GM23248 (cell line): Measurements from ENCODE around the gene NRSN2. TPM values are rescaled to one million over a fixed set of nuclear protein-coding genes. Genes with fewer than 3 reads are reported as not detected.
A peak's percentile ranks its signal among the peaks of the same experiment; 100 is the strongest.
"Not testable (repeated sequence)": the region's sequence is repeated elsewhere in the genome, so short reads cannot be mapped to it uniquely, and the experiment has no call there.

Experiments used
- DNase-seq: peaks from one replicate; pipeline ENCODE4 v3.0.0-alpha.2; 2015
- H2AFZ ChIP-seq: fragments of 200-600 bp; sonication (generic); 2 replicates; pipeline ENCODE4 v1.6.1; 2016; ENCODE audit warnings: antibody characterized with exemption
- H3F3A ChIP-seq: fragments of 200-600 bp; sonication (generic); 2 replicates; pipeline ENCODE4 v1.6.1; 2016; ENCODE audit warnings: mild to moderate bottlenecking, antibody characterized with exemption, mixed run types; ENCODE audit not compliant: insufficient read depth
- H3K27ac ChIP-seq: fragments of 200-600 bp; sonication (generic); 2 replicates; pipeline ENCODE4 v1.5.1; 2016; ENCODE audit warnings: mild to moderate bottlenecking
- H3K27me3 ChIP-seq: fragments of 200-600 bp; sonication (generic); replicated peaks from 2 replicates; pipeline ENCODE4 v1.6.1; 2016; ENCODE audit warnings: mild to moderate bottlenecking; ENCODE audit not compliant: insufficient read depth
- H3K36me3 ChIP-seq: fragments of 200-600 bp; sonication (generic); 2 replicates; pipeline ENCODE4 v1.6.1; 2016; ENCODE audit warnings: low read depth, mild to moderate bottlenecking
- H3K4me1 ChIP-seq: fragments of 200-600 bp; sonication (generic); 2 replicates; pipeline ENCODE4 v1.6.1; 2016; ENCODE audit warnings: mild to moderate bottlenecking; ENCODE audit not compliant: insufficient read depth
- H3K4me2 ChIP-seq: fragments of 200-600 bp; sonication (generic); one replicate; pipeline ENCODE4 v1.6.1; 2016; ENCODE audit warnings: mild to moderate bottlenecking; ENCODE audit not compliant: unreplicated experiment
- H3K4me3 ChIP-seq: fragments of 200-600 bp; sonication (generic); 2 replicates; pipeline ENCODE4 v1.5.1; 2016; ENCODE audit warnings: mild to moderate bottlenecking
- H3K79me2 ChIP-seq: fragments of 200-600 bp; sonication (generic); 2 replicates; pipeline ENCODE4 v1.6.1; 2016; ENCODE audit warnings: mild to moderate bottlenecking; ENCODE audit not compliant: insufficient read depth
- H3K9ac ChIP-seq: fragments of 200-600 bp; sonication (generic); 2 replicates; pipeline ENCODE4 v1.6.1; 2016; ENCODE audit warnings: mild to moderate bottlenecking
- H3K9me2 ChIP-seq: fragments of 200-600 bp; sonication (generic); 2 replicates; pipeline ENCODE4 v1.6.1; 2016; ENCODE audit warnings: mixed run types, mild to moderate bottlenecking, moderate library complexity; ENCODE audit not compliant: insufficient read depth
- H3K9me3 ChIP-seq: fragments of 200-600 bp; sonication (generic); one replicate; pipeline ENCODE4 v1.6.1; 2017; ENCODE audit warnings: low read depth
- H4K20me1 ChIP-seq: fragments of 200-600 bp; sonication (generic); 2 replicates; pipeline ENCODE4 v1.6.0; 2016; ENCODE audit not compliant: insufficient read depth
- EZH2 ChIP-seq: fragments of 200-600 bp; sonication (generic); IDR thresholded peaks from 2 replicates; pipeline ENCODE4 v1.6.1; 2018; ENCODE audit warnings: antibody characterized with exemption, mild to moderate bottlenecking; ENCODE audit not compliant: insufficient read depth, poor library complexity, severe bottlenecking
- EZH2phosphoT487 ChIP-seq: fragments of 200-600 bp; sonication (generic); IDR thresholded peaks from 2 replicates; pipeline ENCODE4 v1.6.1; 2018; ENCODE audit warnings: antibody characterized with exemption, moderate library complexity, mild to moderate bottlenecking, low read depth; ENCODE audit not compliant: insufficient read depth
- WGBS, 2 experiments: methylation state at CpG; one replicate each; pipeline ENCODE4 v1.1.6; 2015 to 2017; ENCODE audit warnings: low lambda C conversion rate in 2 of 2, low coverage in 1 of 2; ENCODE audit errors: missing lambda C conversion rate in 2 of 2; 5-methylcytosine and 5-hydroxymethylcytosine counted together
- in situ Hi-C: fragments of 300-500 bp; cut with MboI; formaldehyde crosslinking; loops from 2 replicates; pipeline ENCODE4 v1.15.0; 2020
- polyA plus RNA-seq: library from polyadenylated mRNA; unstranded; fragments of >200 nt; fragmentation: Nextera tagmentation; extraction: Ambion mirVana; gene quantifications from 2 replicates; pipeline ENCODE4 v1.2.1, GENCODE V29; 2016
- total RNA-seq: library from RNA; depleted of rRNA; stranded (reverse); fragments of >200 nt; shearing (Covaris generic); gene quantifications from 2 replicates; pipeline ENCODE4 v1.2.3, GENCODE V29; 2014

NRSN2 gene
- total and polyA plus RNA-seq, 2 experiments from 2014 or later: 76.7 to 76.8 TPM

- Histone ChIP-seq H3K36me3 (peaks cover 5% of the 10 kb centered on the region; the same call in 1 of the 2 replicates), H3K9me2 (no peaks in the 10 kb centered on the region), H3K4me3 (peak overlapping the region; percentile 86), H3K27me3 (no peaks in the 10 kb centered on the region), H3K4me2 (peak overlapping the region; percentile 86), H3K4me1 (no peaks in the 10 kb centered on the region), H3K9me3 (no peaks in the 10 kb centered on the region), H3K9ac (peak overlapping the region; percentile 87), H3K27ac (peak overlapping the region; percentile 84), H2AFZ (peak overlapping the region; percentile 92), H3F3A (peaks cover 6% of the 10 kb centered on the region), H3K79me2 (peaks cover 8% of the 10 kb centered on the region), H4K20me1 (no peaks in the 10 kb centered on the region)
- peak; percentile 97 for DNase-seq
- in situ Hi-C loops: no loop called here
- TF ChIP-seq EZH2phosphoT487: no peak
- no peak for TF ChIP-seq EZH2
- WGBS, 2 experiments: 0 to 6% methylated on average over 31 to 61 of the region's 61 CpGs
Observed at GRCh38 chr20:347640-348484, 951 bp downstream of the NRSN2 start.

GRCh38 chr20:348972-349841 is 2.3 kb downstream of the NRSN2 start:
- Histone ChIP-seq H2AFZ (no peak overlapping the region), H3K27ac (no peak overlapping the region), H3F3A (no peaks in the 10 kb centered on the region; the same call in 1 of the 2 replicates), H3K27me3 (no peaks in the 10 kb centered on the region), H3K9ac (no peak overlapping the region), H3K4me2 (no peak overlapping the region), H3K4me3 (peak overlapping the region; percentile 86; the same call in 1 of the 2 replicates), H3K4me1 (no peaks in the 10 kb centered on the region), H3K9me3 (no peaks in the 10 kb centered on the region), H4K20me1 (no peaks in the 10 kb centered on the region), H3K79me2 (peaks cover 8% of the 10 kb centered on the region), H3K9me2 (no peaks in the 10 kb centered on the region), H3K36me3 (peaks cover 5% of the 10 kb centered on the region; the same call in 1 of the 2 replicates)
- no peak for TF ChIP-seq EZH2phosphoT487
- no peak for TF ChIP-seq EZH2
- no peak for DNase-seq
- WGBS, 2 experiments: 83 to 87% methylated on average over 19 of the region's 19 CpGs
- in situ Hi-C loops: no loop called here

GRCh38 chr20:353166-353565 is 6.3 kb downstream of the NRSN2 start:
- Histone ChIP-seq H2AFZ (no peak overlapping the region), H3K9ac (no peak overlapping the region), H3K27ac (no peak overlapping the region), H3K4me3 (no peak overlapping the region), H3K4me1 (no peaks in the 10 kb centered on the region), H3K9me3 (no peaks in the 10 kb centered on the region), H3K4me2 (no peak overlapping the region), H3K9me2 (no peaks in the 10 kb centered on the region), H4K20me1 (no peaks in the 10 kb centered on the region), H3F3A (no peaks in the 10 kb centered on the region; the same call in 1 of the 2 replicates), H3K27me3 (no peaks in the 10 kb centered on the region), H3K79me2 (peaks cover 8% of the 10 kb centered on the region; the same call in 1 of the 2 replicates), H3K36me3 (peaks cover 5% of the 10 kb centered on the region; the same call in 1 of the 2 replicates)
- in situ Hi-C loops: loop anchor here (5.0 to 10.0 kb wide), 2 partner anchors 124 to 392 kb away; no protein-coding TSS in a partner anchor
- WGBS, 2 experiments: 72 to 73% methylated on average over 12 to 13 of the region's 13 CpGs
- no peak for TF ChIP-seq EZH2
- no peak for TF ChIP-seq EZH2phosphoT487
- DNase-seq: no peak

- Histone ChIP-seq H3K4me3 (no peak overlapping the region), H3K9ac (no peak overlapping the region), H3K4me1 (peaks cover 6% of the 10 kb centered on the region), H3K27ac (no peak overlapping the region), H3K4me2 (no peak overlapping the region), H4K20me1 (no peaks in the 10 kb centered on the region), H3K27me3 (no peaks in the 10 kb centered on the region), H3K36me3 (peaks cover 2% of the 10 kb centered on the region; the same call in 1 of the 2 replicates), H3K9me3 (no peaks in the 10 kb centered on the region), H3K9me2 (no peaks in the 10 kb centered on the region), H3F3A (peaks cover 9% of the 10 kb centered on the region), H2AFZ (no peak overlapping the region), H3K79me2 (no peaks in the 10 kb centered on the region)
- in situ Hi-C loops: loop anchor here (5.0 to 10.0 kb wide), 2 partner anchors 123 to 390 kb away; no protein-coding TSS in a partner anchor
- peak; percentile 79 for DNase-seq
- WGBS, 2 experiments: 13 to 19% methylated on average over 11 to 14 of the region's 14 CpGs
- no peak for TF ChIP-seq EZH2phosphoT487
- no peak for TF ChIP-seq EZH2
Observed at GRCh38 chr20:354298-354977, 7.5 kb downstream of the NRSN2 start.

GRCh38 chr20:356154-356553 is 9.2 kb downstream of the NRSN2 start:
- H2AFZ ChIP-seq, H3K79me2 ChIP-seq, H3K36me3 ChIP-seq, H3K27me3 ChIP-seq, H3K9ac ChIP-seq, H3K9me3 ChIP-seq, H3K4me3 ChIP-seq, H4K20me1 ChIP-seq, H3K9me2 ChIP-seq, H3K4me2 ChIP-seq, H3K27ac ChIP-seq, DNase-seq: not testable (repeated sequence)
- H3K4me1 ChIP-seq: peaks cover 22% of the 10 kb centered on the region
- H3F3A ChIP-seq: peaks cover 18% of the 10 kb centered on the region
- 92 to 95% methylated on average over 2 of the region's 2 CpGs for WGBS, 2 experiments
- in situ Hi-C loops: loop anchor here (10.0 kb wide), 1 partner anchor 389 kb away; no protein-coding TSS in a partner anchor
